K562 (cell line): Measurements from ENCODE around the gene SCAMP1. TPM values are rescaled to one million over a fixed set of nuclear protein-coding genes. Genes with fewer than 3 reads are reported as not detected.

Source experiments
- ATAC-seq: fragments of 200-7000 bp; cut with Tn5 transposase; 3 replicates; pipeline ENCODE4 v1.9.1; 2020; ENCODE audit warnings: moderate library complexity
- BruUV-seq: library from RNA; stranded (reverse); fragments of 400-500 nt; replicated peaks from 2 replicates; lab custom pipeline; 2021; lab: Mats Ljungman, UMichigan
- CTCF ChIA-PET: fragments of 300-600 bp; formaldehyde crosslinking; extraction: SDS; loops from one replicate; lab custom pipeline; 2021; ENCODE audit warnings: low intra/inter-chr PET ratio; lab: Yijun Ruan, JAX
- POLR2A ChIA-PET: fragments of 300-600, 350-650 bp; sonication (Branson Sonifier 250); formaldehyde crosslinking; extraction: SDS; loops from one replicate; lab custom pipeline; 2021; ENCODE audit warnings: antibody characterized with exemption, inconsistent platforms; lab: Yijun Ruan, JAX
- DNase-seq, 4 experiments: peaks; one replicate each; pipeline versions ENCODE4 v3.0.0 to v3.0.0-alpha.2; 2011 to 2018; ENCODE audit warnings: low spot score in 3 of 4, mixed read lengths in 3 of 4; ENCODE audit errors: extremely low read depth in 1 of 4
- FAIRE-seq: peaks from 2 replicates; lab custom pipeline; 2011; peaks lifted over from hg19 to GRCh38; lab: Jason Lieb, UNC
- H2AFZ ChIP-seq: 2 replicates; pipeline ENCODE4 v1.6.0; 2011; ENCODE audit warnings: low read depth, low read length, control low read depth, inconsistent platforms
- H3K27ac ChIP-seq: fragments of 200-600 bp; 3 replicates; pipeline ENCODE4 v1.8.0; 2011; ENCODE audit warnings: low read depth, mild to moderate bottlenecking, control low read depth, inconsistent platforms, low read length, moderate library complexity, mixed read lengths; ENCODE audit errors: extremely low read depth
- H3K27me3 ChIP-seq, 2 experiments: fragments of 300-600 bp in 1 of 2; 2 replicates in 1 of 2; 3 replicates in 1 of 2; pipeline versions ENCODE4 v1.6.0 to v1.8.0; 2011; ENCODE audit warnings: inconsistent platforms in 2 of 2, low read length in 2 of 2, mild to moderate bottlenecking in 1 of 2, mixed read lengths in 1 of 2, moderate library complexity in 1 of 2; ENCODE audit not compliant: control insufficient read depth in 2 of 2, insufficient read depth in 2 of 2
- H3K36me3 ChIP-seq: fragments of 300-600 bp; 3 replicates; pipeline ENCODE4 v1.8.0; 2011; ENCODE audit warnings: mild to moderate bottlenecking, low read length, inconsistent platforms; ENCODE audit not compliant: control insufficient read depth, insufficient read depth
- H3K4me1 ChIP-seq, 2 experiments: fragments of 200-600 bp in 1 of 2; replicated peaks in 1 of 2; 2 replicates in 1 of 2; 3 replicates in 1 of 2; pipeline versions ENCODE4 v1.5.1 to v1.8.0; 2011; ENCODE audit warnings: inconsistent platforms in 2 of 2, low read length in 2 of 2, mild to moderate bottlenecking in 1 of 2, mixed read lengths in 1 of 2, moderate library complexity in 1 of 2; ENCODE audit not compliant: control insufficient read depth in 2 of 2, insufficient read depth in 2 of 2
- H3K4me2 ChIP-seq: 2 replicates; pipeline ENCODE4 v1.6.1; 2011; ENCODE audit warnings: low read length, control low read depth, inconsistent platforms, mixed read lengths; ENCODE audit not compliant: insufficient read depth
- H3K4me3 ChIP-seq: fragments of 200-600 bp; sonication (generic), shearing (Covaris generic); 2 replicates; pipeline ENCODE4 v1.5.1; 2016; ENCODE audit warnings: control low read depth, inconsistent platforms
- H3K79me2 ChIP-seq: fragments of 200-600 bp; 3 replicates; pipeline ENCODE4 v1.8.0; 2011; ENCODE audit warnings: low read length, inconsistent platforms; ENCODE audit not compliant: control insufficient read depth, insufficient read depth
- H3K9ac ChIP-seq, 2 experiments: 2 replicates each; pipeline versions ENCODE4 v1.6.0 to v1.6.1; 2011; ENCODE audit warnings: low read depth in 2 of 2, low read length in 2 of 2, control low read depth in 1 of 2, inconsistent platforms in 1 of 2, mild to moderate bottlenecking in 1 of 2, mixed read lengths in 1 of 2; ENCODE audit not compliant: insufficient read depth in 1 of 2
- H3K9me1 ChIP-seq: one replicate; pipeline ENCODE4 v1.6.0; 2011; ENCODE audit warnings: inconsistent platforms, mild to moderate bottlenecking, low read length, moderate library complexity; ENCODE audit not compliant: control insufficient read depth, insufficient read depth
- H3K9me3 ChIP-seq: replicated peaks from 2 replicates; pipeline ENCODE4 v1.5.1; 2011; ENCODE audit warnings: low read depth, low read length, inconsistent platforms; ENCODE audit not compliant: control insufficient read depth, insufficient read depth
- H4K20me1 ChIP-seq: replicated peaks from 2 replicates; pipeline ENCODE4 v1.6.1; 2011; ENCODE audit warnings: low read length, inconsistent platforms, mixed read lengths; ENCODE audit not compliant: control insufficient read depth, insufficient read depth
- BRD9 ChIP-seq: fragments of 450-650 bp; IDR thresholded peaks from 2 replicates; pipeline ENCODE4 v1.6.1; 2018; ENCODE audit warnings: low read depth; ENCODE audit not compliant: partially characterized antibody
- CSDE1 ChIP-seq, 2 experiments: fragments of 450-650 bp; IDR thresholded peaks; 2 replicates each; pipeline ENCODE4 v1.6.1; 2016; ENCODE audit warnings: mild to moderate bottlenecking in 1 of 2
- GABPA ChIP-seq: fragments of 200-800 bp; sonication (Bioruptor generic); conservative IDR thresholded peaks from 2 replicates; pipeline ENCODE4 v1.6.1; 2016; ENCODE audit warnings: low read depth, missing genetic modification characterization, missing compliant biosample characterization
- MYBL2 ChIP-seq, 2 experiments: fragments of 450-650 bp in 1 of 2; sonication (generic) in 1 of 2; formaldehyde crosslinking in 1 of 2; IDR thresholded peaks; 2 replicates each; pipeline versions ENCODE4 v1.6.1 to v1.8.1; 2017 to 2022; ENCODE audit warnings: borderline replicate concordance in 1 of 2, inconsistent platforms in 1 of 2, low read depth in 1 of 2, mild to moderate bottlenecking in 1 of 2, missing genetic modification reagents in 1 of 2, moderate library complexity in 1 of 2
- NONO ChIP-seq, 2 experiments: fragments of 200-400 bp in 1 of 2; fragments of 450-650 bp in 1 of 2; formaldehyde crosslinking in 1 of 2; IDR thresholded peaks; 2 replicates each; pipeline ENCODE4 v1.6.1; 2017; ENCODE audit warnings: low read depth in 2 of 2, mild to moderate bottlenecking in 2 of 2, moderate library complexity in 2 of 2, low read length in 1 of 2
- RNF2 ChIP-seq: sonication (generic); IDR thresholded peaks from 2 replicates; pipeline ENCODE4 v1.6.1; 2016
- WGBS: fragments of 100-300 bp; shearing (Covaris generic); methylation state at CpG from one replicate; pipeline ENCODE4 v1.1.6; 2016; ENCODE audit warnings: low coverage, mixed read lengths; ENCODE audit not compliant: insufficient coverage; ENCODE audit errors: missing lambda C conversion rate; 5-methylcytosine and 5-hydroxymethylcytosine counted together
- in situ Hi-C: fragments of 300-500 bp; cut with MboI; formaldehyde crosslinking; loops from 4 replicates; pipeline ENCODE4 v1.15.0; 2018; ENCODE audit warnings: inconsistent platforms, mixed read lengths
- intact Hi-C: fragments of 100-400 bp; cut with micrococcal nuclease; formaldehyde crosslinking; loops from 2 replicates; pipeline ENCODE4 v1.14.2; 2022
- polyA plus RNA-seq, 8 experiments: library from polyadenylated mRNA; depleted of rRNA in 4 of 8; stranded (reverse) in 5 of 8; unstranded in 3 of 8; fragments of >200 nt; fragmentation: Nextera tagmentation in 2 of 8; fragmentation: Illumina TruSeq in 1 of 8; extraction: Ambion mirVana in 2 of 8; extraction: Trizol in 1 of 8; gene quantifications; 2 replicates each; pipeline versions ENCODE4 v1.2.1 to v1.2.3, GENCODE V29; 2011 to 2014; ENCODE audit warnings: inconsistent platforms in 1 of 8, missing spikeins in 1 of 8
- total RNA-seq, 7 experiments: library from RNA; depleted of rRNA in 6 of 7; stranded (reverse); fragments of >200 nt in 6 of 7; fragmentation: Illumina TruSeq in 2 of 7; extraction: Trizol in 2 of 7; gene quantifications; 2 replicates each; pipeline versions ENCODE4 v1.2.1 to v1.2.3, GENCODE V29; 2011 to 2021; ENCODE audit warnings: low replicate concordance in 1 of 7

Gene SCAMP1
- total and polyA plus RNA-seq, 9 of the 15 experiments (the other 6 are each of a cell fraction or from before 2014, with no cell fraction given), result 5.4 to 23.9 (median 13.8) TPM

DNA sequence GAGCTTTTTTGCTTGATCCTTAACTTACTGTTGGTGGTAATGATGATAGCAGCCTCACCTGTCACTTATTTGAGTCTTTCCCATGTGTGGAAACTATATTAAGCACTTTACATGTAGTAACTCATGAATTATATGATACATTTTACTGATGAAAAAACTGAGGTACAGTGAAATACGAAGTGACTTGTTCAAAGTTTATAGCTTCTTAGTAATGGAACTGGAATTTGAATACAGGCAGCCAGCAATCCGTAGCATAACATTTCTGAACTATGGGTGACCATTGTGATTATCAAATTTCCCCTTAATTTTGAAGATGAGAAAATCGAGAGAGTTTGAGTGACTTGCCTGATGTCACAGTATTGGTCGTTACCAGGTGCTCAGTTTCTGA lies 17.3 kb downstream of the SCAMP1 start:
- ATAC-seq (no peak), FAIRE-seq (no peak), DNase-seq (no peak)
- Histone ChIP-seq H3K9ac (no peak overlapping the region), H3K27me3 (no peaks in the 10 kb centered on the region), H2AFZ (no peak overlapping the region), H3K4me3 (no peak overlapping the region), H3K27ac (no peak overlapping the region), H3K79me2 (no peaks in the 10 kb centered on the region), H4K20me1 (no peaks in the 10 kb centered on the region), H3K36me3 (no peaks in the 10 kb centered on the region), H3K4me1 (no peaks in the 10 kb centered on the region; a peak in 1 of 5 replicates), H3K9me1 (no peaks in the 10 kb centered on the region), H3K9me3 (no peaks in the 10 kb centered on the region), H3K4me2 (no peak overlapping the region)
- ChIA-PET CTCF (no interaction called here), POLR2A (interaction anchor here (1.0 to 1.3 kb wide), 3 partner anchors 9 to 17 kb away, joined by 4 read pairs; no protein-coding TSS in a partner anchor)
- intact Hi-C loops (no loop called here), in situ Hi-C loops (no loop called here)
- no TSS peak for BruUV-seq
- TF ChIP-seq MYBL2 (IDR thresholded peaks at IDR 0.05; ENCODE audit: low read depth) (no peak), MYBL2 (CRISPR knock-in tag; IDR thresholded peaks at IDR 0.05; ENCODE audit: borderline replicate concordance) (no peak), NONO (IDR thresholded peaks at IDR 0.05; ENCODE audit: low read depth in 2 of 2, low read length in 1 of 2) (no peak), BRD9 (no peak), RNF2 (no peak), CSDE1 (IDR thresholded peaks at IDR 0.05) (no peak), GABPA (no peak)
- WGBS, result 33% methylated on average over 4 of the region's 4 CpGs
